HG03064 (cell line): ENCODE results near the gene DHX34.
"Not testable (repeated sequence)": the region's sequence is repeated elsewhere in the genome, so short reads cannot be mapped to it uniquely, and the experiment has no call there.

ENCODE experiments used
- ATAC-seq: cut with Tn5 transposase; IDR thresholded peaks from one replicate; pipeline ENCODE4 v1.9.1; 2021; ENCODE audit warnings: low read depth; ENCODE audit not compliant: unreplicated experiment

The DHX34 gene

GRCh38 chr19:47323409-47323808 is 25.7 kb upstream of the DHX34 start:
- no peak for ATAC-seq

DNA sequence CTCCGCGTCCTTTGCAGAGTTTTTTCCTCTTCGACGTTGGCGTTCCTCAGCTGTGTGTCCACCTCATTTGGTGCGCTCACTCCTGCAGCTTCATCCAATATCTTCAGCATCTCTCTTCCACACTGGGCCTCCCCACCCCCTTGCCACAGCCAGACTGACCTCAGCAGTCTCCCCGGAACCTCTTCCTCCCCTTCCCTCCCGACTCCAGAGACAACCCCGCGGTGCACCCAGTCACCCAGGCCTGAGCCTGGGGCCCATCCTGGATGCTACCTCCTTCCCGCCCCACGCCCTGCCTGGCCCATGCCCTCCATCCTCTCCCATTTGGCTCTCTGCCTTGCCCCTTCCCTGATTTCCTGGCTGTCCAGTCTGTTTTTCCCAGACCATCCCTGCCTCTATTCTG is 25.2 kb upstream of the DHX34 start:
- ATAC-seq = no peak

- ATAC-seq = no peak
Measured at GRCh38 chr19:47324502-47324901, 24.6 kb upstream of the DHX34 start.

DNA sequence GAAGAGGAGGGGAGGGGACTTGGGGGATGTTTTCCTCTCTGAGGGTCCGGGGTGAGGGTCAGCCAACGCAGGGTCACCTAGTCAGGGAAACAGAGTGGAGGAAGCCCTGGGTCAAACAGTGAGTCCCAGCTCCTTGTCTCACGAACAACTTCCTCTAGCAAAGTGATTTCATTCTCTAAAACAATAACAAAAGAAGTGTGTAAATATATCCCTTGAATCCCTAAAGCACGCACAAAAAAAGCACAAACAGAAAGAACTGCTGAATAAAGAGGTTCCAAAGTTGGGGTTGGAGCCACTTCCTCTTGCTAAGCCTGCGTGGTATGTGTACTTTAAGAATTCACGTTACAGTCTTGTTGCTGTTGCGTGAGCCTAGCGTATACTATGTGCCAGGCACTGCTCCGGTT is 18.6 kb upstream of the DHX34 start:
- no peak for ATAC-seq

- ATAC-seq = no peak
Measured at GRCh38 chr19:47331490-47331889, 17.6 kb upstream of the DHX34 start.

GRCh38 chr19:47331931-47332547 is 17.1 kb upstream of the DHX34 start, which contains the start of gene C5AR2:
TSS of gene C5AR2 (plus strand) at chr19:47332175. CDS start at chr19:47340800, 8,625 bp downstream.
- no peak for ATAC-seq

DNA sequence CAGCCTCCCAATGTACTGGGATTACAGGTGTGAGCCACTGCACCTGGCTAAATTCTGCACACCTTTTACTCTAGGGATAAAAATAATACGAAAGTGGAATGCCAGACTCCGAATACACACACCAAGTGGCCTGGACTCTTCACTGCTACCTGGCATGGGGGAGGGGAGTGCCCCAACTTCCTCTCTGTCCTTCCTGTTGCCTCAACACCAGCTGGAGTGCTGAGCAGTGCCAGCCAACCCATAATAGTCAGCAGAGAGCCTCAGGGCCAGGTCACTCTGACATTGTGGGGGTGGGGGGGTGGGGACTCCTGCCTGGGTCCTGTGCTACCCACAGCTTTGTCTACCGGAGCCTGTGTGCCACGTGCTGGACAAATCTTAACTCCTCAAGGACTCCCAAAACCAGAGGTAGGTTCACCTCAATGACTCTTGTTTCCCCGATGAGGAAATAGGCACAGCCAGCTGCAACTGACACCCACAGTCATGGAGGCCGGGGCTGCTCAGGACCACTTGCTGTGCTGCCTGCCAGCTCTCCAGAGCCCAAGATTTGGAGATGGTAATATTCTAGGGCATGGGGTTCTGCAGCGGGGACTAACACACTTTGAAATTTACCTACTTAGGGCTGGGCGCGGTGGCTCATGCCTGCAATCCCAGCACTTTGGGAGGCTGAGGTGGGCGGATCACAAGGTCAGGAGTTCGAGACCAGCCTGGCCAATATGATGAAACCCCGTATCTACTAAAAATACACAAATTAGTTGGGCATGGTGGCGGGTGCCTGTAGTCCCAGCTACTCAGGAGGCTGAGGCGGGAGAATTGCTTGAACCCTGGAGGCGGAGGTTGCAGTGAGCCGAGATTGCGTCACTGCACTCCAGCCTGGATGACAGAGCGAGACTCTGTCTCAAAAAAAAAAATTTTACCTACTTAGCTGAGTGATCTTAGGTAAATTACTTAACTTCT is 12.1 kb upstream of the DHX34 start:
- not testable (repeated sequence) for ATAC-seq

DNA sequence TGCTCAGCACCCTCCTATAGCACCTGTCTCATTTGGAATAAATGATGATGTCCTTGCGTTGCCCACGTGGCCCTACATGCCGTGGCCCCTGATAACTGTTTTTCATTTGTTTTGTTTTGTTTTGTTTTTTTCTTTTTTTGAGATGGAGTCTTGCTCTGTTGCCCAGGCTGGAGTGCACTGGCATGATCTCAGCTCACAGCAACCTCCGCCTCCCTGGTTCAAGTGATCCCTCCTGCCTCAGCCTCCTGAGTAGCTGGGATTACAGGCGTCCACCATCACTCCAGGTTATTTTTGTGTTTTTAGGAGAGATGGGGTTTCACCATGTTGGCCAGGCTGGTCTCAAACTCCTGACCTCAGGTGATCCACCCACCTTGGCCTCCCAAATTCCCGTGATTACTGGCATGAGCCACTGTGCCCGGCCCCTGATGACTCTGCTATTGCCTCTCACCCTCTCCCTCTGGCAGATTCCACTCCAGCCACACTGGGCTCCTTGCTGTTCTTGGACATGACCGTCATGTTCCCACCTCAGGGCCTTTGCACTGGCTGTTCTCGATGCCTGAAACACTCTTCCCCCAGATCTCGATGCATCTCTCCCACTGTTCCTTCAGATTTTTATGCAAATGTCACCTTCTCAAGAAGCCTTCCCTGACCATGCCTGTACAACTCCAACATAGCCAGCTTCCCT is 9.8 kb upstream of the DHX34 start:
- ATAC-seq = no peak

DNA sequence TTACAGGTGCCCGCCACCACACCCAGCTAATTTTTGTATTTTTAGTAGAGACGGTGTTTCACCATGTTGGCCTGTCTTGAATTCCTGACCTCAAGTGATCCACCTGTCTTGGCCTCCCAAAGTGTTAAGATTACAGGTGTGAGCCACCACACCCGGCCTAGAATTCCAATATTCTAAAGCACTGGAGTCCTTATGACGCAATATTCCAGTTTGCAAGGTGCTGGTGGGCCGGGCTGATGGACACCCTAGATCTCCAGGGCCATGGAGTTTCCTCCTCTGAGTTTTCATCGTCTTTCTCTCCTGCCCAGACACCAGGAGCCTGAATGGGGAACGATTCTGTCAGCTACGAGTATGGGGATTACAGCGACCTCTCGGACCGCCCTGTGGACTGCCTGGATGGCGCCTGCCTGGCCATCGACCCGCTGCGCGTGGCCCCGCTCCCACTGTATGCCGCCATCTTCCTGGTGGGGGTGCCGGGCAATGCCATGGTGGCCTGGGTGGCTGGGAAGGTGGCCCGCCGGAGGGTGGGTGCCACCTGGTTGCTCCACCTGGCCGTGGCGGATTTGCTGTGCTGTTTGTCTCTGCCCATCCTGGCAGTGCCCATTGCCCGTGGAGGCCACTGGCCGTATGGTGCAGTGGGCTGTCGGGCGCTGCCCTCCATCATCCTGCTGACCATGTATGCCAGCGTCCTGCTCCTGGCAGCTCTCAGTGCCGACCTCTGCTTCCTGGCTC is 8.5 kb upstream of the DHX34 start:
- no peak for ATAC-seq

DNA sequence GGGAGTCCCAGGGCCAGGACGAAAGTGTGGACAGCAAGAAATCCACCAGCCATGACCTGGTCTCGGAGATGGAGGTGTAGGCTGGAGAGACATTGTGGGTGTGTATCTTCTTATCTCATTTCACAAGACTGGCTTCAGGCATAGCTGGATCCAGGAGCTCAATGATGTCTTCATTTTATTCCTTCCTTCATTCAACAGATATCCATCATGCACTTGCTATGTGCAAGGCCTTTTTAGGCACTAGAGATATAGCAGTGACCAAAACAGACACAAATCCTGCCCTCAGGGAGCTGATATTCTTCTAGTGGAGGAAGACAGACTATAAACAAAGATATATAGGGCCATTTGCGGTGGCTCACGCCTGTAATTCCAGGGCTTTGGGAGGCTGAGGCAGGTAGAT is 7.4 kb upstream of the DHX34 start:
- ATAC-seq = no peak

DNA sequence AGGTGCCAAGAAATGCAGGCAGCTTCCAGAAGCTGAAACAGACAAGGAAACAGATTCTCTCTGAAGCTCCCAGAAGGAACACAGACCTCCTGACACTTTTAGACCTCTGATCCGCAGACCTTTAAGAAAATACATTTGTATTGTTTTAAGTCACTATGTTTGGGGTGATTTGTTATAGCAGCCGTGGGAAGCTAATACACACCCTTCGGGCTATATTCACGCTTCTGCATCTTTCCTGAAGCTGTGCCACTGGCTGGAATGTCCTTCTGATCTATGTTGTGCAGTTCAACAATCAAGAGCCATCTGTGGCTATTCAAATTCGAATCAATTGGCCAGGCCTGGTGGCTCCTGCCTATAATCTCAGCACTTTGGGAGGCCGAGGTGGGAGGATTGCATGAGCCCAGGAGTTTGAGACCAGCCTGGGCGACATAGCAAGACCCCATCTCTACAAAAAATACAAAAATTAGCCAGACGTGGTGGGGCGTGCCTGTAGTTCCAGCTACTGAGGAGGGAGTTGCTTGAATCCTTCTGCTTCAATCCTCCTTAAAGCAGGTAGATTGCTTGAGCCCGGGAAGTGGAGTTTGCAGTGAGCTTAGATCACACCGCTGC is 5.8 kb upstream of the DHX34 start:
- ATAC-seq = no peak

GRCh38 chr19:47344425-47344824 is 4.7 kb upstream of the DHX34 start:
- ATAC-seq = no peak

GRCh38 chr19:47346024-47346423 is 3.1 kb upstream of the DHX34 start:
- not testable (repeated sequence) for ATAC-seq

DNA sequence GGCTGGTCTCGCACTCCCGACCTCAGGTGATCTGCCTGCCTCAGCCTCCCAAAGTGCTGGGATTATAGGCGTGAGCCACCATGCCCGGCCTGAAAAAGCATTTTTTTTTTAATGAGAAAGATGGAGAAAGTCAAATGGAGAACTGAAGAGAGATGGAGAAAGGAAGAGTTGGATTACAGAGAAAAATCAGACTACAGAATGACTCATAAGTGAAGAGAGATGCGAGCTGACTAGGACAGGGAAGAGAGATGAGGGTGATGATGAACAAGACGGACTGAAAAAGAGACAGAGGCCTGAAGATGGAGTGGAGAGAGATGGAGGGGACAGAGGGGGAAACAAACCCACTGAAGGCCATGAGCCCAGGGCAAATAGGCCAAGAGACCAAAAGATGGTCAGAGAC is 1.5 kb downstream of the DHX34 start:
- no peak for ATAC-seq

GRCh38 chr19:47351548-47351947 is 2.4 kb downstream of the DHX34 start:
- no peak for ATAC-seq

- ATAC-seq = no peak
Measured at GRCh38 chr19:47352095-47352494, 3.0 kb downstream of the DHX34 start.

- ATAC-seq = no peak
Measured at GRCh38 chr19:47353307-47353712, 4.2 kb downstream of the DHX34 start.

DNA sequence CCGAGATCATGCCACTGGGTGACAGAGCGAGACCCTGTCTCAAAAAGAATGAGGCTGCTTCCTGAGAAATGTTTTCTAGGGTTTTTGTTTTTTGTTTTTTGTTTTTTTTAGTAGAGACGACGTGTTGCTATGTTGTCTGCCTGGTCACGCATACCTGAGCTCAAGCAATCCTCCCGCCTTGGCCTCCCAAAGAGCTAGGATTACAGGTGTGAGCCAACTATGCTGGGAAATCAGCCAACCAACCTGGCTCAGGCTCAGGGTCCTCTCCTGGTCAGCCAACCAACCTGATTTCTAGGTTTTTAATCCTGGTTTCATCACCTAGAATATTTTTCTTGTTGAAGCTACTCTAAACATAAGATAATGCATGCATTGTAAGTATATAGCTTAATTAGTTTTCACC is 7.8 kb downstream of the DHX34 start:
- no peak for ATAC-seq

DNA sequence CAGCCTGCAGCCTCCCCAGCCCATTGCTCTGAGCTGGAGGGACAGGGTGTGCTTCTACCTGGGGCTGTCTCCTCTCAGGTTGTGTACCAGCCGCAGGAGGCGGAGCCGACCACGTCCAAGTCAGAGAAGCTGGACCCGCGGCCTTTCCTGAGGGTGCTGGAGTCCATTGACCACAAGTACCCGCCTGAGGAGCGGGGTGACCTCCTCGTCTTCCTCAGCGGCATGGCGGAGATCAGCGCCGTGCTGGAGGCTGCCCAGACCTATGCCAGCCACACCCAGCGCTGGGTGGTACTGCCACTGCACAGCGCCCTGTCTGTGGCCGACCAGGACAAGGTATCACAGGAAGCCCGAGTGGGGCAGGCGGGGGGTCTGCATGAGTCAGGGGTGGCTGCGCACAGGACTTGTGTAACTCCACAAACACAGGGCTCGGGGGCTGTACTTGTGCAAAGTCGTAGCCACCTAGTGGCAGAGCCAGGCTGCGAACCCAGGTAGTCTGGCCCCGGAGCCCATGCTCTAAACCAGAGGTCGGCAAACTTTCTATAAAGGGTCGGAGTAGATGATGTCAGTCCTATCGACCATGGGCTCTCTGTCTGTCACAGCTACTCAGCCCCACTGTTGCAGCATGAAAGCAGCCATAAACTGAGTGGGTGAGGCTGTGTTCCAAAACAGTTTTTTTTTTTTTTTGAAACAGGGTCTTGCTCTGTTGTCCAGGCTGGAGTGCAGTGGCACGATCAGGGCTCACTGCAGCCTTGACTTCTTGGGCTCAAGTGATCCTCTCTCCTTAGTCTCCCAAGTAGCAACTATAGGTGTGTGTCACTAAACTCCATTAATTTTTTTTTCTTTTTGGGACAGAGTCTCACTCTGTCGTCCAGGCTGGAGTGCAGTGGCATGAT is 8.9 kb downstream of the DHX34 start:
- ATAC-seq = no peak
